GM04503 (cell line): ENCODE results near the gene PRR22.

Experiments
- DNase-seq: peaks from one replicate; pipeline ENCODE4 v3.0.0-alpha.2; 2012; ENCODE audit warnings: low read depth

Gene PRR22

DNA sequence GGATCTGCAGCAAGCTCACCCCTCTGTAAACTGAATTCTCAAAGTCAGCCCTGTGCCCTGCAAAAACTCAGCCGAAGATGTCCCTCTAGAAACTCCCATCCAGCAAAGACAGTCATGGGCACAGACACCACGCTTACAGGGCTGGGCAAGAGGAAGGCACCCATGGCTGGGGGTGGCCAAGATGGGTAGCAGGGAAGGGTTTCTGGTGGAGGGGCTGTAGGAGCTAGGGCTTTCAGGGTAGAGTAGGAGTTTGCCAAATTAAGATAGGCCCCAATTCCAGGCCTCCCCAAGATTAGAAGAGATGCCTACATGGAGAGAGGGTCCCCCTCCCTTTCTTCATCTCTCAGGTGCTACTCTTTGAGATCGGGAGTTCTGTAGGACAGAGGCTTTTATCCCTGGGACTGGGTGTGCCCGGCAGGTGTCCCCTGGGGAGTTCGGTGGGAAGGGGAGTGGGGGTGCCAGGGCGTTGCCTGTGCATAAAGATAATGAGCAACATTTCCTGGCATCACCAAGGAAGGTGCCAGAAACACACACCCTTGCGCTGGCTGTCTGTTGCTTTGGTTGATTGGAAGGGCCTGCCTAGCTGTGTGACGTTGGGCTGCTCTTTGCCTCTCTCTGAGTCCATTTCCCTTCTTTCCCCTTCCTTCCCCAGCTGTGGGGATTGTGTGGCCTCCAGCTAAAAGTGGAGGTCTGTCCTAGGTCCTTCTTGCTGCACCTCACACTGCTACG is 29.7 kb upstream of the PRR22 start:
- no peak for DNase-seq

DNA sequence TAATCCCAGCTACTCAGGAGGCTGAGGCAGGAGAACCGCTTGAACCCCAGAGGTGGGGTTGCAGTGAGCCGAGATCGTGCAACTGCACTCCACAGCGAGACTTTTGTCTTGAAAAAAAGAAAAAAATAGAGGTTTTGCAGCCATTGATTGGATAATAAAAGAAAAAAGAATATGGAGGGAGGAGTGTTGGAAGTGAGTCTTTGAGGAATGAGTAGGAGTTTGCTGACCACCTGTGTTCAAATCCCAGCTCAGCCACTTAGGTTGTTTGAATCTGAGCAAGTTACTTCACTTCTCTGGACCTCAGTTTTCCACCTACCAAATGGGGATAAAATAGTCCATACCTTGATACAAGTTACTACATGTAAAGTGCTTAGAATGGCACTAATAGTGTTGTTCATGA is 26.6 kb upstream of the PRR22 start:
- no peak for DNase-seq

DNA sequence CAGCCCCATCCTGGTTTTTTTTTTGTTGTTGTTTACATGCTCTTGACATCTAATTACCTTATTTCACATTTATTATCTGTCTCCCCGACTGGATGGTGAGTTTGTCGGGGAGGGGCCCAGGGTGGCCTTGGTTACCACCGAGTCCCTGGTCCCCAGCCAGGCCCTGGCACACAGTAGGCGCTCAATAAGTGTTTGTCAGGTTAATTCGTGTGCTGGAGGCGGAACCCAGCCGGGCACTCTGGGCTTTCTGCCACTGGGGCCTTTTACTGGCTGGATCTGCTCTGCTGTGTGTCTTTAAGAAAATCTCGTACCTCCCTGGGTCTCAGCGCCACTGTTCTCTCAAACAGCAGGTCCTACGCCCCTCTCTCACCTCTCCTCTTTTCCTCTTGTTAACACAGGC is 24.9 kb upstream of the PRR22 start:
- DNase-seq = no peak

DNA sequence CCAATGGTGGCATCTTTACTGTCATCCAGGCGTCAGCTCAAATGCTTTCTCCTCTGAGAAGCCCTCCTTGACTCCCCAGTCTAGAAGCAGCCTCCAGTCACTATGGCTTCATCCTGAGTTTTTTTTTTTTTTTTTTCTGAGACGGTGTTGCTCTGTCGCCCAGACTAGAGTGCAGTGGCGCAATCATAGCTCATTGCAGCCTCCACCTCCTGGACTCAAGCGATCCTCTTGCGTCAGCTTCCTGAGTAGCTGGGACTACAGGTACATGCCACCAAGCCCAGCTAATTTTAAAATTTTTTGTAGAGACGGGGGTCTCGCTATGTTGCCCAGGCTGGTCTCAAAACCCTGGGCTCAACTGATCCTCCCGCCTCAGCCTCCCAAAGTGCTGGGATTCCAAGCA is 24.5 kb upstream of the PRR22 start:
- DNase-seq = no peak

DNA sequence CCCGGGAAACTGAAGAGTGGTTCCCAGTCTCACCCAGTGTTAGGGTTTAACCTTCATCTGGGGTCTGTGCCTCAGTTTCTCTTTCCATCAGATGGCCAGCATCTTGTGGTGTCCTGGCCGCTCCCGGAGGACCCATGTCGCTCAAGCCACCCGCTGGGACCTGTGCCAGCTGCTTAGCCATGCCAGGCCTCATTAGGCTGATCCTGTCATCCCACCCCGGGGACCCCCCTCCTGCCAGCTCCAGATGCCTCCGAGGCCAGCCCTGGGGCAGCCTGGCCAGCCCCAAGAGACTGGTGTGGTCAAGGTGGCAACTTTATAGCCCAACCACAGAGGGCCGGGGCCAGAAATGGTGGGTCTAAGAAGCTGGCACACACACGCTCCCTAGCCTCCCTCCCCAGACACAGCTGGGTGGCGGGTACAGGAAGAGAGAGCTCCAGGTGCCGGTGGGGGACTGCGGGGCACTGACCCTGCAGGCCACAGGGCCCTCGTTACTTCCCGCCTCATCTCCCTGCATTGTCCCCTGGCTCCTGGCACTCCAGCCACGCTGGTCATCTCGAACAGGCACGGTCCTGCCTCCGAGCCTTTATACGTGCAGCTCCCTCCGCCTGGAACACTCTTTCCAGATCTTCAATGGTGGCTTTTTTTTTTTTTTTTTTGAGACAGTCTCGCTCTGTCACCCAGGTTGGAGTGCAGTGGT is 23.7 kb upstream of the PRR22 start:
- DNase-seq = no peak

- no peak for DNase-seq
Measured at GRCh38 chr19:5806905-5807304, 22.4 kb upstream of the PRR22 start.

GRCh38 chr19:5806133-5806489 is 21.6 kb upstream of the PRR22 start:
- no peak for DNase-seq

- DNase-seq = no peak
Measured at GRCh38 chr19:5805462-5806132, 21.1 kb upstream of the PRR22 start.

GRCh38 chr19:5804516-5805461 is 20.2 kb upstream of the PRR22 start, which contains the start of gene NRTN:
TSS of gene NRTN (plus strand) at chr19:5805067. CDS start at chr19:5824166, 19,099 bp downstream.
- no peak for DNase-seq

GRCh38 chr19:5803752-5804515 is 19.4 kb upstream of the PRR22 start:
- DNase-seq = no peak

DNA sequence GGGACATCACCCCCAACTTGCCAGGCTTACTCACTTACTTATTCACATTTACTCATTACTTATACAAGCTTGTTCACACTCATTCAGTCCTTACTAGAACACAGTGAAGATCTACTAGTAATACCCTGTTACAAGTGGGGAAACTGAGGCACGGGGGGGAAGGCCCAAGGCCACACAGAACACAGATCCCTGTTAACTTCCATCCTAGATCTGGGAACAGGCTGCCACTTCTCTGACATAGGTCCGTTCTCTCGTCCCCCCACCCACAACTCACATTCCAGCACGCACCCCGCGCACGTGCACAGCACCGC is 18.9 kb upstream of the PRR22 start:
- no peak for DNase-seq

DNA sequence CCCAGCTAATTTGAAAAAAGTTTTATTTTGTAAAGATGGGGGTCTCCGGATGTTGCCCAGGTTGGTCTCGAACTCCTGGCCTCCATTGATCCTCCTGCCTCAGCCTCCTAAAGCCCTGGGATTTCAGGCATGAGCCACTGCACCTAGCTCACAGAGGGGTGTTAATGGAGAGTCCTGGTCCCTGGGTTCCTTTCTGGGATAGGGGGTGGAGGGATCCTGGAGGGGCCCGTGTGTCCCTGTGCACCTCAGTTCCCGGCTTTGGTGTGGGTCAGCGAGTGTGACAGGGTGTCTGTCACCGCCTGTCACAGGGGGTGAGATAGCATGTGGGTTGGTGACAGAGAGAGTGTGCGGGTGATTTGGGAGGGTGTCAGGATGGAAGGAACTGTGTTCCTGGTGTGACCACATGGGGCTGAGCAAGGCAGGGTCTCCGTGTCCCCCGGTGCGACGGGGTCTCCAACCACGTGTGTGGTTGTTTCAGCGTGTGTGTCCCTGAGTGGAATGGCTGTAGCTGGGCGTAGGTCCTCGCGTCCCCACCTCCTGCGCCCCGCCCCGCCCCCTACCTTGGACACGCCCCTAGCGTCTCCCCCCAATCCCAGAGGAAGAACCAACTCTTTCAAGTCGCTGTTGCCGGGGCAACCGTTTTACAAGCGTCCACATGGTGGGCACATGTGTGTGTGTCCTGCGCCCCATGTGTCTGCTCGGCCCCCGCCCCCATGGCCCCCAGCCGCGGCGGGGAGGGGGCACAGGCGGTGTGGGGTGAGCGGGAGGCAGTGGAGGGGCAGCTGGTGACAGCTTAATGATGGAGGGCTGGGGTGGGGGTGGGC is 17.5 kb upstream of the PRR22 start:
- no peak for DNase-seq

DNA sequence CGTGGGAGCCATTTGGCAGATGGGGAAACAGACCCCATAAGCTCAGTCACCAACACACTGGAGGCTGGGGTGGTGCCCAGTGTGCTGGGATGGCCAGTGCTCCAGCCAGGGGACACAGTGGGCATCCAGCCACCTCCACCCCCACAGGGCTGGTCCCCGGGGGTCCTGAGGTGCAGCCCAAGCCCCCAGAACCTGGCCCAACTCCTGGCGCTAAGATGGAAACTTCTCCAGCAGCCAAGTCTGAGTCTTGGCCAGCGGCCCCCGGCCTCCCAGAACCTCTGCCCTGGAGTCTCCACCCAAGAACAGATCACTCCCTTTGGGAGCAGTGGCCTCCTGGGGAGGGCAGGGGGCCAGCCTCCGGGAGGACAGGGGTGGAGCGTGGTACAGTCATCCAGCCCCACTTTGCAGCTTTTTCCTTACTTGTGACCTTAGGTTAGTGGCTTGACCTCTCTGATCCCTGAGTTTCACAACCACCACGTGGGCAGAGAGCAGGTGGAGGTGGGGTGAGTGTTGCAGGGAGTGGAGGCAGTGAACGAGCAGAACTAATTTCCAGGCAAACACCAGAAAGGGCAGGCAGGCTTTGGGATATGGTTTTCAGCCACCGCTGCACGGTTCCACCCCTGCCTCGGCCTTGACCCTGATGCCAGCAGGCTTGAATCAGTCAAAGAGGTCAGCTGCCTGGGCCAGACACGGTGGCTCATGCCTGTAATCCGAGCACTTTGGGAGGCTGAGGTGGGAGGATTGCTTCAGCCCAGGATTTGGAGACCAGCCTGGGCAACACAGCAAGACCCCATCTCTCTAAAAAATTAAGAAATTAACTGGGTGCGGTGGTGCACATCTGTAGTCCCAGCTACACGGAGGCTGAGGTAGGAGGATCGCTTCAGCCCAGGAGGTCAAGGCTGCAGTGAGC is 16.1 kb upstream of the PRR22 start:
- DNase-seq = no peak

GRCh38 chr19:5799247-5800241 is 15.0 kb upstream of the PRR22 start:
- DNase-seq = no peak

DNA sequence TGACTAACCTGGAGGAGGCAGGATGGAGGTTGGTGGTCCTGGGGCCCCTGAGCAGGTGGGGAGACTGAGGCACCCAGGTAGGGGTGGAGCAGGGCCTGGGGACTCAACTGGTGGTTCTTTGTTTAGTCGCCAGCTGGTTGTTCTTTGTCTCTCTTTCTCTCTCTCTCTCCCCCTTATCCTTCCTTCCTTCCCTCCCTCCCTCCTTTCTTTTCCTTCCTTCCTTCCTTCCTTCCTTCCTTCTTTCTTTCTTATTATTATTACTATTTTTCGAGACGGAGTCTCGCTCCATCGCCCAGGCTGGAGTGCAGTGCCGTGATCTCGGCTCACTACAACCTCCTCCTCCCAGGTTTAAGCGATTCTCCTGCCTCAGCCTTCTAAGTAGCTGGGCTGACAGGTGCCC is 13.7 kb upstream of the PRR22 start:
- DNase-seq = no peak

DNA sequence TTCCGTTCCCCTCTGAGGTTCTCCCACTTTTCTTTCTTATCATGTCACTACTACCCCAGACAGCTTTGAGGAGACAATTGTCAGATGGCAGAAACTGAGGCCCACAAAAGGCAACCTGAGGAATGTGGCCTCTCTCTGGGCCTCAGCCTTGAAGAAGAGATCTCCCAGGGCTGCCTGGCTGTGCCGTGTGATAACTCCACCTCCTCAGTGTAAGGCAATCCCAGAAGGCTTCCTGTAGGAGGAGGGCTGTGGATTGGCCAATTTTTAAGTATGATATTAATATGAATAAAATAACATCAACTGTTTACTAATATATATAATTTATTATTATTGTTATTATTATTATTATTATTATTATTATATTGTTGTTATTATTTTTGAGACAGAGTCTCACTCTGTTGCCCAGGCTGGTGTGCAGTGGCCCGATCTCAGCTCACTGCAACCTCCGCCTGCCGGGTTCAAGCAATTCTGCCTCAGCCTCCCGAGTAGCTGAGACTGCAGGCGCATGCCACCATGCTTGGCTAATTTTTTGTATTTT is 10.9 kb upstream of the PRR22 start:
- DNase-seq = no peak

DNA sequence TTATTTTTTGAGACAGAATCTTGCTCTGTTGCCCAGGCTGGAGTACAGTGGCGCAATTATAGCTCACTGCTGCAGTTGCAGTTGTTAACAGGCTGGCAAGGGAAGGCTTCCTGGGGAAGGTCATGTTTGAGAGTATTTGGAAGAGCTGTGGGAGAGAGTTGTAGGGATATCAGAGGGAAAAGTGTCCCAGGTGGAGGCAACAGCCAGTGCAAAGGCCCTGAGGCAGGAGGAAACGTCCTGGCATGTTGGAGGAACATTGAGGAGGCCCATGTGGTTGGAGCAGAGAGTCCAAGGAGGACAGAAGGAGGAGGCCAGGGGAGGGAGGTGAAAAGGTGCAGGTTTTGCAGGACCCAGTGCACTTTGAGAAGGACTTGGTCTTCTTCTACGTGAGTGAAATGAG is 8.6 kb upstream of the PRR22 start:
- DNase-seq = no peak

- no peak for DNase-seq
Measured at GRCh38 chr19:5792224-5792623, 7.7 kb upstream of the PRR22 start.
